NOMO-1 treated with dmso at 0.1 percent for 144 hours (cell line): Measurements from ENCODE around the gene CRIP1.

Source experiments
- DNase-seq: peaks from one replicate; lab custom pipeline; 2025; ENCODE audit not compliant: unreplicated experiment; lab: John Stamatoyannopoulos, UW

CRIP1 gene

DNA sequence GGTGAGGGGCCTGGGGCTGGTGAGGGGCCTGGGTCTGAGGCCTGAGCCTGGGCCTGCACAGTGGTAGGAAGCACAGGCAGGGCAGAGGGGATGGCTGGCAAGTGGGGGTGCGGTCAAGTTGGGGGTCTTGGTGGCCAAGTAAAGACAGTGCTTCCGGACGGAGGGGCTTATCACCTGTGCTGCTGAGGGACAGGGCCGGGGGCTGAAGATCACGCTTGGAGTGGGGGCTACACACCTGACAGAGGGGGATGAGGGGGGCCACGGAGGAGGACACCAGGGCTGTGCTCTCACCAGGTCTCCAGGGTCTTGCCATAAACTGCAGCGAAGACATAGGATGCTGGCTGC, 16.6 kb downstream of the CRIP1 start:
- DNase-seq = no peak

DNA sequence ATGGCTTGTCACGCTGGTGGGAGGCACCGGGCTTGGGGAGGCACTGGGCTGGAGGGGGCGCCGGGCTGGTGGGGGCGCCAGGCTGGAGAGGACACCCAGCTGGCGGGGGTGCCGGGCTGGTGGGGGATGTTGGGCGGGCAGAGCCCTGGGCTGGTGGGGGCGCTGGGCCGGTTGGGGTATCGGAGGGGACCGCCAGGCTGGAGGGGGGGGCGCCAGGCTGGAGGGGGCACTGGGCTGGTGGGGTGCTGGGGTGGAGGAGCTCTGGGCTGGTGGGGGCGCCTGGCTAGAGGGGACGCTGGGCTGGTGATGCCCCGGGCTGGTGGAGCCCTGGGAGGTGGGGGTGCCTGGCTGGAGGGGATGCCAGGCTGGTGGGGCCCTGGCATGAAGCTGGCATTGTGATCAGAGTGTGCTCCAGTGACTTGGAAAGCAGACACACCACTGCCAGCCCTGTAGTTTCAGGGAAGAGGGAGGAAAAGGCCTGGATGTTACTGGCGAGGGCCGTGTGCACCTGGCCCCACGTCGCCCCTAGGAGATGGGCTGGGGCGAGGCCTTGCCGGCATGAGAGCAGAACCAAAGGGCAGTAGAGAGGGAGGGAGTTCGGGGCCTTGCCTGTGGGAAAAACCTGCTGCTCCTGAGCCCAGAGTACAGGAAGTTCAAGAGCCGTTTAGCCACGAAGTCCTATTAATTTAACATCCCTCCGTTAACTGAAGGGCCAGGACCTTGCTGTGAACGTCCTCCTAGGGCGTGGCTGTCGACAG, 17.4 kb downstream of the CRIP1 start:
- no peak for DNase-seq

GRCh38 chr14:105505101-105505500, 18.4 kb downstream of the CRIP1 start:
- no peak for DNase-seq

DNA sequence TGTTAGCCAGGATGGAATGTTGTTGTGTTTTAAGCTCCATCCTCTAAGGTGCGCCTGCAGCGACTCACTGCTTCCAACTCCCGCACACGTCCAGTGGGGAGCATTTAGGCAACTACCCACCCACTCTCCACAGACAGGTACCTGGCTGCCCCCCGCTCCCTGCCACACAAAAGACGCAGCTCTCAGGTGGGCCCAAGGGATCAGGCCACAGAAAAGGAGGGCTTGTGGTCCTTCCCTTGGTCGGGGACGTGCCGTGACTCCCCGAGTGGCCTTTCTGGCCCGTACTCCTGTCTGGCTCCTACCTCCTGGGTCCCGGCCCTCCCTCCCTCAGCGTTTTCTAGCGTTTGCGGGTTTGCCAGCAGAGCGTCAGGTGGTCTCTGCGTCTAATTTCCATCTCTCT, 20.6 kb downstream of the CRIP1 start:
- no peak for DNase-seq

GRCh38 chr14:105508069-105508468, 21.4 kb downstream of the CRIP1 start:
- DNase-seq = no peak

- DNase-seq = no peak
Measured at GRCh38 chr14:105508601-105509000, 21.9 kb downstream of the CRIP1 start.

DNA sequence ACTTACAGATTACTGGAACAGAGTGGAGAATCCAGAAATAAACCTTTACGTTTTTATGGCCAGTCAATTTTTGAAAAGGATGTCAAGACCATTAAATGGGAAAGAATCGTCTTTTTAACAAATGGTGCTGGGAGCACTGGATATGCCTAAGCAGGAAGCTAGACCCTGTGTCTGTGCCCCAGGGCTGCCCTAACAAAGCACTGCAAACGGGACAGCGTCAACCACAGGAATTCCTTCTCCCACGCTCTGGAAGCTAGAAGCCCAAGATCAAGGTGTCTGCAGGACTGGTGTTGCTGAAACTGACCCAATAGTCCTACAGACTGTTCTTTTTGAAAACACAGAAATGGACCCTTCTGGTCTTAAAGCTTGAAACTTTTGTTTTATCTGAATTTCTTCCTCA, 30.4 kb downstream of the CRIP1 start:
- no peak for DNase-seq

- no peak for DNase-seq
Measured at GRCh38 chr14:105519946-105520698, 33.4 kb downstream of the CRIP1 start.

DNA sequence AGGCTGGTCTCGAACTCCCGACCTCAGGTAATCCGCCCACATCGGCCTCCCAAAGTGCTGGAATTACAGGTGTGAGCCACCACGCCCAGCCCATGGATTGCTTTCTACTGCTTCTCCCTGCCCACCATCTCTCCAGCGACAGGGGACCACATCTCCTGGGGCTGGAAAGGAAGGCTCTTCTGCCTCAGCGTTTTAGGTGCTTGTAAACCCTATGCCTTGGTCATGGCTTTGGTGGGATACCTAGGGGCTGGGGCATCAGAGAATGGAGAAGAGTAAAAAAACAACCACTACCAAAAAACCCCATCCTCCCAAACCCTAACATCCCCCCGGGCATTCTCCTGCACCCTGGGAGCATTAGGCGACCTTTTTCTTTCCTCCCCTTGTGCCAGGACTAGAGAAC, 38.6 kb downstream of the CRIP1 start:
- no peak for DNase-seq

DNA sequence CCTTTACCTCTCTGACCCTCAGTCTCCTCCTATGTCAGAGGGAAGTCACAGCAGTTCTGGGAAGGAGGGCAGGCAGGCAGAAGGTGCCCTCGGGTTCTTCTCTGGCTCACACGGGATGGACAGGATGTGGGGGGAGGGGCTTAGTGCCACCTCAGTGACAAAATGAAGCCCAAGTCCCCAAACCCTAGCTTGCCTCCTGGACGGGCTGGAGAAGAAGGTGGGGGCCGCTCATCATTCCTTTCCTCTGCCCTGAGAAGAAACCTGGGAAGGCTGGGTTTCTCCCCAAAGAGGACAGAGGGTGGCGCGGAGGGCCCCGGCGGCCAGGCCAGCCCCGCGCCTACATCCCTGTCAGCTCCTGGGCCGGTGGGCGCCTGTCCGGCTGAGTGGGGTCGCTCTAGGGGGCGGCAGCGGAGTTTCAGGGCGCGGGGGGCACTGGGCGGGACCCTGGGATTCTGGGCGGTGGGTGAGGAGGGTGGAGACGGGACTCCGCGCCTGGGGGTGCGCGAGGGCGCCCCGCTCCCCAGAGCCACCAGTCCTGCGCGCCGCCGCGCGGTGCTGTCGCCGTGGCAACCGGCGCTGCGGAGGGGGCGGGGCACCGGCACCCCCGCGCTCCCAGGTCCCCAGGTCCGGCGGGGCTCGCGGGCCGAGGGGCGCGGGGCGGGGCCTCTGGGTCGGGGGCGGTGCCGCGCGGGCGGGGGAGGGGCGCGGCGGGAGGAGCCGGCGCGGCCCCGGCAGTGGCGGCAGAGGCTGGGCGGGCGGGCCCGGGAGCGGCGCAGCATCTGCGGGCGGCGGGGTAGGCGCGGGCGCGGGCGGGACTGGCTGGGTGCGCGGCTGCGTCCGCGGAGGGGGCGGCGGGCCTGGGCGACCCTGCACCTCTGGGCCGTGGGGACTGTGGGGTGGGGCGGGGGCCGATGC, 39.4 kb downstream of the CRIP1 start, which contains the start of gene TMEM121:
TSS of gene TMEM121 (plus strand) at position 723 of the 915 bp plus-strand sequence. CDS start 2,252 bp downstream, outside the sequence.
- no peak for DNase-seq

DNA sequence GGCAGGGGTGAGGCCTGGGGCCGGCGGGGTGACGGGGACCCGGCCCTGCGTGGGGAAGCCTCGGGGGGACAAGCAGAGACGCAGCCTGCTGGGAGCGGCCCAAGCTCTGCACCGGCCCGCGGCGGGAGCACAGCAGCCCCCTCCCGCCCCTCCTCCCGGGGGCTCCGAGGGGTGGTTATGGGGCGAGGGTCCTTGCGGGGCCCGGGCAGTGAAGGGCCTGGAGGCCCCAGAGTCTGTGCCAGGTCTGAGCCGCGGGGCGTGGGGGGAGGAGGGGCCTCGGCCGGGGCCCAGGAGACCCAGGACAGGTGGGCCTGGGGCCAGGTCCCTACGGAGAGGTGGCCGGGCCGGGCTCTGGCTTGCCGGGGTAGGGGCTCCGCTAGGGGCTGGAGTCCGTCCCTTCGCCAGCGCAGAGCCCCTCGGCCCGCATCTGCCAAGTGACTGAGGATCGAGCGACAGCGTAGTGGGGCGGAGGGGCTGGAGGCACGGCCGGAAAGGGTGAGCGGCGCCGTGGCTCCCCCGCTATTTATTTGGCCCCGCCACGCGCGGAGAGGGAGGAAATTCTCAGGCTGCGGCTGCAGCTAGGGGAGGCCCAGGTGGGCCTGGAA, 40.2 kb downstream of the CRIP1 start:
- no peak for DNase-seq

GRCh38 chr14:105527381-105527825, 40.7 kb downstream of the CRIP1 start:
- DNase-seq = no peak

DNA sequence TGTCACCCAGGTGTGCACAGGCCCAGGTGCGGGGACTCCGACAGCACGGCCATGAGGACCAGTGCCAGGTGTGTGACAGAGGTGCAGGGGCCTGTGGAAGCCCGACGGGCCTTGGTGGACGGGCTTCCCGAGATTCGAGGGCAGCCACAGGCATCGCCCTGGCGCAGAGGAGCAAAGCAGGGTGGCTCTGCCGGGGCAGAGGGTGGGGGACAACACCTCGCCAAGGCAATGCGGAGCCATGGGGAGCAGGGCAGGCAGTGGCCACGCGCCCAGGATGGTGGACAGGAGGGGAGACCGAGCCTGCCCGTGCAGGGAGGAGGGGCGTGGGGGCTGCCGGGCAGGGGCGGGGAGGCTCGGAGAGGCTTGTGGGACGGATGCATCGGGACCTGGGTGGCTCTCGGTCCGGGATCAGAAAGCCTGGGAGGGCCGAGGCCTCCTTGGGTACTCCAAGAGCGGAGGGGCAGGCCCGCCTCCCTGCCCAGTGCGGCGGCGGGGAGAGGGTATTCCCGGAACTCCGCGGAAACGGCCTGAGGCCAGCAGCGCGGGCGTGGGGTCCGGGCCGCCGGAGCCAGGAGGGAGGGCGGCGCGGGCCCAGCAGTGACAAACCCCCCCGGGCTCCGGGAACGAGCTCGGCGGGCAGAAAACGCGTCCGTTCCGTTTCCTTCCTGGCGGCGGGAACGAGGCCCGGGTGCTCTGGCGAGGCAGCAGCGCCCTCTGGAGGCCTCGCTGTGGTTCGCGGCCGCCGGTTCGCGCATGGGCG, 41.3 kb downstream of the CRIP1 start:
- peak; percentile 36 for DNase-seq

DNA sequence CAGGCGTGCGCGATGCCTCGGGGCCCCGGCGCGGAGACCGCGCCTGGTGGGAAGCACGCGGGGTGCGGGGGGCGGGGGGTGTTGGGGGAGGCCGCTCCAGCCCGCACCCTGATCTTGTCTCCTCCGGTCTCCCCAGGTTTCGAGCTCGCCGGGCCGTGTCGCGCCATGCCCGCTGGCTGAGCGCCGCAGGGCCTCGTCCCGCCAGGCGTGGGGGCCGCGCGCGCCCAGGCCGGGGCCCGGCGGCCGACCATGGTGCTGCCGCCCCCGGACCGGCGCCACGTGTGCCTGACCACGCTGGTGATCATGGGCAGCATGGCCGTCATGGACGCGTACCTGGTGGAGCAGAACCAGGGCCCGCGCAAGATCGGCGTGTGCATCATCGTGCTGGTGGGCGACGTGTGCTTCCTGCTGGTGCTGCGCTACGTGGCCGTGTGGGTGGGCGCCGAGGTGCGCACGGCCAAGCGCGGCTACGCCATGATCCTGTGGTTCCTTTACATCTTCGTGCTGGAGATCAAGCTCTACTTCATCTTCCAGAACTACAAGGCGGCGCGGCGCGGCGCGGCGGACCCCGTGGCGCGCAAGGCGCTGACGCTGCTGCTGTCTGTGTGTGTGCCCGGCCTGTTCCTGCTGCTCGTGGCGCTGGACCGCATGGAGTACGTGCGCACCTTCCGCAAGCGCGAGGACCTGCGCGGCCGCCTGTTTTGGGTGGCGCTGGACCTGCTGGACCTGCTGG, 42.1 kb downstream of the CRIP1 start:
- no peak for DNase-seq

DNA sequence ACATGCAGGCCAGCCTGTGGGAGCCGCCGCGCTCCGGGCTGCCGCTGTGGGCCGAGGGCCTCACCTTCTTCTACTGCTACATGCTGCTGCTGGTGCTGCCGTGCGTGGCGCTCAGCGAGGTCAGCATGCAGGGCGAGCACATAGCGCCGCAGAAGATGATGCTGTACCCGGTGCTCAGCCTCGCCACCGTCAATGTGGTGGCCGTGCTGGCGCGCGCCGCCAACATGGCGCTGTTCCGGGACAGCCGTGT, 42.6 kb downstream of the CRIP1 start:
- no peak for DNase-seq

GRCh38 chr14:105529569-105530284, 43.0 kb downstream of the CRIP1 start:
- DNase-seq = no peak

DNA sequence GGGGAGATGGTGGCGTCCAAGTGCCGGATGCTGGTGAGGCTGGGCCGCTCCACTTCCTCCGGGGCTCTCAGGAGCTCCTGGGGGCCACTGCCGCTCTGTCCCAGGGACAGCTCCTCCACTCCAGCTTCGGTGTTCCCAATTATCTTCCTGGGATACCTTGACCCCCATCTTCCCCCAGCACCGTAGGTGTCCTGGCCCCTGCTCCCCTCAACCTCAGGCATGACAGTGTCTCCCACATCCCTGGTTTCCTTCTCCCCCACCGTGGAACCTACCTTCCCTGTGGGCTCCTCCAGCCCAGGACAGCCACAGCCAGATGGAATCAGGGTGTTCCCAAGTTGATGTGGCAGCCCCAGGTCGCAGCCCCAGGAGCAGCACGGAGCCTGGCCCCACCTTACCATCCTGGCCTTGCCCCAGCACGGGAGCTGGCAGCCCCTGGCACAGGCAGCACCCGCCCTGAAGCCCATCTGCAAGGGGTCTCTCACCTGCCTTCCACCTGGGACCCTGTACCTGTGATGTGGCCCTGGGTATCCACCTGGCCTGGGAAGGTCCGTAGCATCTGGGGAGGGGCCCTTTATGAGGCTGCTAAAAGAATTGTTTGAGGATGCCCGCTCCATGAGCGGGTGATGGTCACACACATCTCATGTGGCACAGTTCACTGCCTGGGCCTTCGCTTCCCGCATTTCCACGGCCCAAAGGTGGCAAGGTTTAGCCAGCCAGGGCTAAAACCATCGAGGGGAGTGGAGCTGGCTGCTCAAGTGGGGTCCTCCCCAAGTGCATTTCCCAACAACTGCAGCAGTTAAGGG, 43.8 kb downstream of the CRIP1 start:
- no peak for DNase-seq

- DNase-seq = no peak
Measured at GRCh38 chr14:105531088-105531893, 44.6 kb downstream of the CRIP1 start.
